ENCODE data around the gene PCDHGA8.

PCDHGA8 gene

DNA sequence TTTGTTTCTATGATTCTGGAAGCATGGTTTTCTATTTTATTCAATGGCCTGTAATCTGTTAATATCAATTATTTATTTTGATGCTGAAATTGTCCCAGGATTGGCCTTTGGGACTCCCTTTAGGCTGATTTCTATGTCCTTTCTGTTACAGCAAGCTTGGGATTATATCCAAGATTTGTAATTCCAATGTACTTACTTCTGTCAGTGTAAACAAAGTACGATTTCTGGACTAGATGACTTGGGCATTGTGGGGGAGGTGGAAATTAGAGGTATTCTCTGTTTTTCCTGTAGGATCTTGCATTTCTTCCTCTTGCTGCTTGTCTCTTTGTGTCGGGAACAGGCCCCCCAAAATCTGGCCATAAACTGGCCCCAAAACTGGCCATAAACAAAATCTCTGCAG lies 41.6 kb downstream of the PCDHGA8 start:
- DNase-seq = no peak

DNA sequence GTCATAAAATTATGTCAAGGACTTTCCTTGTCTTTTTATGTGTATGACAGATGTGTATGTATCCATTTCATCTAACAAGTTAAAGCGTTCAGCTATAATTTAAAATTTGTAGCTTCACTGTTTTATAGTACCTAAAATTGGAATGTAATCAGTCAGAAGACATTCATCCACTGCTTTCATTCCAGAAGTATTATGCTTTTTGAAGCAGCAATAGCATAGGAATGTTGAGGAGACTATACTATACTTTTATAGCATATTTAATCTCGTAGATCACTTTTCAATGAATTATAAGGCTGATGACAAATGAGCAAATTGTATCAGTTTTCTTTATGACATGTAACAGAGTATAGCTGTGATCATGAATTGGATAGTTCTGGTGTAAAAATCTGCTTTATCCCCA lies 44.8 kb downstream of the PCDHGA8 start:
- DNase-seq = no peak

DNA sequence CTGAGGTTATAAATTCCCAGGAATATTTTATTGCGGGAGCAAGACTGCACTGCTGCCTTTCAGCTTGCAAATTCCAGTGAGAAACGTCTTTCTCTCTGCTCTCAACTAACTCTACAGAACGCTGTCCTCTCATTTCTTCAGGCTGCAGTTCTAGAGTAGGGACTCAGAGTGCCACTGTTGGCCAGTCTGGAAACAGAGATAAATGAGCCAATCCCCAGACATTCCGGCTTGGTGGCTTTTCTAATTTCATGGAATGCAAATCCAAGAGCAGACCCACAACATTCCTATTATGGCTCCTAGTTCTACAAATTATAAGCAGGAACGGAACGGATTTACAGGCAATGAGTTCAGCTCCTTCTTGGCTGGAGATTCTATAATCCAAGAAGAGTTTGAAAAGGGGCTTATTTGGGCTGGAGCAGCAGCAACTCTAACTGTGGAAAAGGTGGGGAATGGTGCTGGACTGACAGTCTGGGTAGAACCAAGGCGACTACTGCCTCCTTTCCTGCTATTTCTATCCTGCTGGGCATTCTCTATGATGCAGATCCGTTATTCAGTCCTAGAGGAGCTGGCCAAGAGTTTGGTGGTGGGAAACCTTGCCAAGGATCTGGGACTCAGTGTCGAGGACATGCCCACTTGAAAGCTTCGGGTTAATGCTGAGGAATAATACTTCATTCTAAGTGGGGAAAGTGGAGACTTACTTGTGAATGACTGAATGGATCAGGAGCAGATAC lies 47.1 kb downstream of the PCDHGA8 start:
- no peak for DNase-seq

DNA sequence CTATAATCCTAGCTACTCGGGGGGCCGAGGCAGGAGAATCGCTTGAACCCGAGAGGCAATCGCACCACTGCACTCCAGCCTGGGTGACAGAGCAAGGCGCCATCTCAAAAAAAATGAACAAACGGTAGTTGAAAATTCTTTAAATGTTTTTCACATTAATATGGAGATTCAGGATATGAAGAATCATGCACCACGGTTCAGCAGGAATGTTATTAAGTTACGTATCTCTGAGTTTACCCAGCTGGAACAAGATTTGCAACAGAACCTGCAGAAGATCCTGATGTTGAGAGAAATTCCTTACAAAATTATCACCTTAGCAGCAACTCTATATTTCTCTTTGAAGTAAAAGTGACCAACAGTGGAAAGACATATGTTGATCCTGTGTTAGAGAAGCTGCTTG lies 47.9 kb downstream of the PCDHGA8 start:
- no peak for DNase-seq

DNA sequence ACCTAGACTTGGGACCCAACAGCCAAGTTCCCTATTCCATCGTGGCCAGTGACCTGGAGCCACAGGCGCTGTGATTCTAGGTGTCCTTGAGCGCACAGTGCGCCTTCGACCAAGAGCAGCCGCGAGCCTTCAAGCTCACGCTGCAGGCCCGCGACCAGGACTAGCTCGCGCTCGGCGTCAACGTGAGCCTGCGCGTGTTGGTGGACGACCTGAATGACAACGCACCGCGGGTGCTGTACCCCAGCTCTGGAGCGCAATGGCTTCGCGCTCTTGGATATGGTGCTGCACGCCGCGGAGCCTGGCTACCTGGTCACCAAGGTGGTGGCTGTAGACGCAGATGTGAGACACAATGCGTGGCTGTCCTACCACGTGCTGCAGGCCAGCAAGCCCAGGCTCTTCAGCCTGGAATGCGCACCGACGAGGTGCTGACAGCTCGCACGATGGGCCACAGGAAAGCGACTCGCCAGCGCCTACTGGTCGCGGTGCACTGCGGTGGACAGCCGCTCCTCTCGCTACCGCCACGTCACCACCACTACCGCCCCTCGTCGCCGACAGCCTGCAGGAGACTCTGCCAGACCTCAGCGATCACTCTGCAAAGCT lies 49.2 kb downstream of the PCDHGA8 start:
- no peak for DNase-seq

Measured in GDM1 (cell line).